Keratinocyte (primary cell): ENCODE measurements around the gene ZNF524. TPM values are rescaled to one million over a fixed set of nuclear protein-coding genes. Genes with fewer than 3 reads are reported as not detected.

Experiments
- DNase-seq: peaks from one replicate; pipeline ENCODE4 v3.0.0-alpha.2; 2011; ENCODE audit warnings: low read depth, missing footprints, low spot score
- FAIRE-seq: peaks from 2 replicates; lab custom pipeline; 2011; peaks lifted over from hg19 to GRCh38; lab: Jason Lieb, UNC
- H2AFZ ChIP-seq: 2 replicates; pipeline ENCODE4 v1.6.0; 2012; ENCODE audit warnings: low read length, control low read depth, inconsistent platforms; ENCODE audit not compliant: control insufficient read depth
- H3K27ac ChIP-seq: 2 replicates; pipeline ENCODE4 v1.5.1; 2011; ENCODE audit warnings: low read length; ENCODE audit not compliant: control insufficient read depth, insufficient read depth
- H3K27me3 ChIP-seq: 3 replicates; pipeline ENCODE4 v1.6.0; 2011; ENCODE audit warnings: low read length; ENCODE audit not compliant: control insufficient read depth, insufficient read depth; ENCODE audit errors: extremely low read depth
- H3K36me3 ChIP-seq, 2 experiments: 2 replicates in 1 of 2; 3 replicates in 1 of 2; pipeline ENCODE4 v1.5.1; 2011; ENCODE audit warnings: low read length in 2 of 2, mild to moderate bottlenecking in 1 of 2; ENCODE audit not compliant: control insufficient read depth in 2 of 2, insufficient read depth in 2 of 2; ENCODE audit errors: extremely low read depth in 1 of 2
- H3K4me1 ChIP-seq: 3 replicates; pipeline ENCODE4 v1.5.1; 2011; ENCODE audit warnings: low read length; ENCODE audit not compliant: control insufficient read depth, insufficient read depth; ENCODE audit errors: extremely low read depth
- H3K4me2 ChIP-seq: 3 replicates; pipeline ENCODE4 v1.6.0; 2011; ENCODE audit warnings: low read depth, low read length; ENCODE audit not compliant: control insufficient read depth, insufficient read depth; ENCODE audit errors: extremely low read depth
- H3K4me3 ChIP-seq, 3 experiments: fragments of 200-600 bp in 1 of 3; sonication (generic) in 1 of 3; 2 replicates in 2 of 3; 3 replicates in 1 of 3; pipeline ENCODE4 v1.5.1; 2011 to 2016; ENCODE audit warnings: low read length in 3 of 3, mild to moderate bottlenecking in 3 of 3, control low read depth in 2 of 3, inconsistent platforms in 1 of 3, low read depth in 1 of 3, mixed read lengths in 1 of 3, mixed run types in 1 of 3, moderate library complexity in 1 of 3; ENCODE audit not compliant: control insufficient read depth in 2 of 3, insufficient read depth in 2 of 3; ENCODE audit errors: extremely low read depth in 1 of 3
- H3K79me2 ChIP-seq: 2 replicates; pipeline ENCODE4 v1.6.0; 2012; ENCODE audit warnings: low read length; ENCODE audit not compliant: control insufficient read depth, insufficient read depth
- H3K9ac ChIP-seq: 3 replicates; pipeline ENCODE4 v1.6.0; 2011; ENCODE audit warnings: low read length; ENCODE audit not compliant: control insufficient read depth, insufficient read depth; ENCODE audit errors: extremely low read depth
- H3K9me1 ChIP-seq: 3 replicates; pipeline ENCODE4 v1.6.0; 2011; ENCODE audit warnings: low read length; ENCODE audit not compliant: control insufficient read depth, insufficient read depth; ENCODE audit errors: extremely low read depth
- H3K9me3 ChIP-seq: 2 replicates; pipeline ENCODE4 v1.5.1; 2012; ENCODE audit warnings: low read depth, low read length; ENCODE audit not compliant: control insufficient read depth
- H4K20me1 ChIP-seq: 3 replicates; pipeline ENCODE4 v1.6.0; 2011; ENCODE audit warnings: low read length; ENCODE audit not compliant: control insufficient read depth, insufficient read depth; ENCODE audit errors: extremely low read depth
- CTCF ChIP-seq, 3 experiments: IDR thresholded peaks in 1 of 3; conservative IDR thresholded peaks in 1 of 3; optimal IDR thresholded peaks in 1 of 3; 2 replicates in 2 of 3; 3 replicates in 1 of 3; pipeline versions ENCODE3 to v1.5.1; 2011; ENCODE audit warnings: low read length in 3 of 3, mild to moderate bottlenecking in 3 of 3, moderate library complexity in 2 of 3, control low read depth in 1 of 3, inconsistent platforms in 1 of 3; ENCODE audit not compliant: insufficient read depth in 2 of 3; ENCODE audit errors: extremely low read depth in 1 of 3
- EZH2 ChIP-seq: IDR thresholded peaks from one replicate; pipeline ENCODE4 v1.6.1; 2012; ENCODE audit warnings: inconsistent platforms, mild to moderate bottlenecking, low read length, moderate library complexity
- dilution Hi-C: fragments of 300-500 bp; cut with MboI; formaldehyde crosslinking; loops from one replicate; pipeline ENCODE4 v1.7.0; 2020; ENCODE audit warnings: low sequenced_read_pairs; ENCODE audit not compliant: extremely low pct_ligation_motif_present
- polyA plus RNA-seq, 5 experiments: library from polyadenylated mRNA; depleted of rRNA in 3 of 5; stranded (reverse) in 3 of 5; stranded (forward) in 1 of 5; unstranded in 1 of 5; fragments of >200 nt; gene quantifications; 1 replicate in 1 of 5; 2 replicates in 3 of 5; 3 replicates in 1 of 5; pipeline versions ENCODE4 v1.2.1 to v1.2.3, GENCODE V29; 2011 to 2012; ENCODE audit warnings: missing spikeins in 2 of 5, low read depth in 1 of 5, low replicate concordance in 1 of 5

ZNF524 gene
- polyA plus RNA-seq, 1 donor (not counting 4 experiments of a cell fraction or from before 2014, with no cell fraction given), result 2.6 TPM

GRCh38 chr19:55642153-55643002 lies 42.3 kb downstream of the ZNF524 start:
- H3K4me2 ChIP-seq, result peak overlapping the region; percentile 90
- H3K27ac ChIP-seq, result peak overlapping the region; percentile 45
- H3K27me3 ChIP-seq, result no peaks in the 10 kb centered on the region
- no peak for DNase-seq
- TF ChIP-seq CTCF (optimal IDR thresholded peaks at IDR 0.05 in 1 of 3, IDR thresholded peaks at IDR 0.05 in 1 of 3, conservative IDR thresholded peaks at IDR 0.05 in 1 of 3; ENCODE audit: extremely low read depth in 1 of 3, insufficient read depth in 2 of 3, low read length in 3 of 3) (no peak), EZH2 (no peak)
- no peaks in the 10 kb centered on the region for H3K9me1 ChIP-seq
- H3K9ac ChIP-seq, result peak overlapping the region; percentile 88
- H2AFZ ChIP-seq, result no peak overlapping the region
- H3K4me3 ChIP-seq, result peak overlapping the region; percentile 74 to 92 (median 90)
- dilution Hi-C loops, result no loop called here
- peaks cover 33% of the 10 kb centered on the region for H3K4me1 ChIP-seq
- H4K20me1 ChIP-seq, result no peaks in the 10 kb centered on the region
- FAIRE-seq, result no peak
- H3K36me3 ChIP-seq, result peaks cover 8 to 16% of the 10 kb centered on the region in 2 experiments
- H3K9me3 ChIP-seq, result no peaks in the 10 kb centered on the region
- peaks cover 44% of the 10 kb centered on the region for H3K79me2 ChIP-seq

GRCh38 chr19:55643003-55643886 lies 43.2 kb downstream of the ZNF524 start, which contains the start of gene ZNF581:
ZNF581 (plus strand) TSS chr19:55643649; CDS start chr19:55644572, 923 bp downstream.
- H3K4me2 ChIP-seq, result peak within 1 kb of the TSS; percentile 90
- no peak for TF ChIP-seq EZH2
- no peak for TF ChIP-seq CTCF (optimal IDR thresholded peaks at IDR 0.05 in 1 of 3, IDR thresholded peaks at IDR 0.05 in 1 of 3, conservative IDR thresholded peaks at IDR 0.05 in 1 of 3; ENCODE audit: extremely low read depth in 1 of 3, insufficient read depth in 2 of 3, low read length in 3 of 3)
- no peaks in the 10 kb centered on the region for H3K9me1 ChIP-seq
- H2AFZ ChIP-seq, result peak within 1 kb of the TSS; percentile 49
- no peaks in the 10 kb centered on the region for H3K27me3 ChIP-seq
- peak within 1 kb of the TSS; percentile 74 to 92 (median 90) for H3K4me3 ChIP-seq
- peak; percentile 74 for FAIRE-seq
- dilution Hi-C loops, result no loop called here
- H3K4me1 ChIP-seq, result peaks cover 37% of the 10 kb centered on the region
- H3K79me2 ChIP-seq, result peaks cover 37% of the 10 kb centered on the region
- peak within 1 kb of the TSS; percentile 64 for H3K27ac ChIP-seq
- H3K9me3 ChIP-seq, result no peaks in the 10 kb centered on the region
- no peaks in the 10 kb centered on the region for H4K20me1 ChIP-seq
- DNase-seq, result no peak
- peaks cover 8 to 16% of the 10 kb centered on the region in 2 experiments for H3K36me3 ChIP-seq
- H3K9ac ChIP-seq, result peak within 1 kb of the TSS; percentile 88
